H9 (cell line): ENCODE data around the gene MAP2K2. TPM values are rescaled to one million over a fixed set of nuclear protein-coding genes. Genes with fewer than 3 reads are reported as not detected.
A peak's percentile ranks its signal among the peaks of the same experiment; 100 is the strongest.

ENCODE experiments used
- DNase-seq: peaks from one replicate; pipeline ENCODE4 v3.0.0-alpha.2; 2017
- H2AFZ ChIP-seq: one replicate; pipeline ENCODE4 v1.6.1; 2013; ENCODE audit warnings: mild to moderate bottlenecking, low read length, control low read depth, moderate library complexity
- H2AK5ac ChIP-seq: 2 replicates; pipeline ENCODE4 v1.6.1; 2013; ENCODE audit warnings: low read length, control low read depth, mixed read lengths; ENCODE audit not compliant: insufficient read length
- H2BK120ac ChIP-seq: one replicate; pipeline ENCODE4 v1.6.1; 2013; ENCODE audit warnings: low read depth, mild to moderate bottlenecking, low read length, control low read depth, inconsistent platforms; ENCODE audit not compliant: poor library complexity, severe bottlenecking
- H2BK12ac ChIP-seq: 2 replicates; pipeline ENCODE4 v1.6.1; 2013; ENCODE audit warnings: low read length, control low read depth, mixed read lengths, low read depth; ENCODE audit not compliant: insufficient read length
- H2BK15ac ChIP-seq: 2 replicates; pipeline ENCODE4 v1.6.1; 2013; ENCODE audit warnings: low read depth, low read length, control low read depth
- H2BK20ac ChIP-seq: one replicate; pipeline ENCODE4 v1.6.1; 2013; ENCODE audit warnings: low read depth, mild to moderate bottlenecking, low read length, control low read depth, inconsistent platforms; ENCODE audit not compliant: poor library complexity, severe bottlenecking
- H2BK5ac ChIP-seq: 2 replicates; pipeline ENCODE4 v1.6.1; 2013; ENCODE audit warnings: low read length, control low read depth, mixed read lengths; ENCODE audit not compliant: insufficient read length
- H3K14ac ChIP-seq: 2 replicates; pipeline ENCODE4 v1.6.1; 2013; ENCODE audit warnings: low read length, control low read depth; ENCODE audit not compliant: insufficient read depth
- H3K18ac ChIP-seq: 2 replicates; pipeline ENCODE4 v1.6.1; 2013; ENCODE audit warnings: low read depth, mild to moderate bottlenecking, mixed read lengths, low read length, control low read depth; ENCODE audit not compliant: insufficient read length
- H3K23ac ChIP-seq: 2 replicates; pipeline ENCODE4 v1.6.1; 2013; ENCODE audit warnings: low read length, control low read depth, mixed read lengths, low read depth; ENCODE audit not compliant: insufficient read length
- H3K23me2 ChIP-seq: 2 replicates; pipeline ENCODE4 v1.6.1; 2013; ENCODE audit warnings: low read depth, mild to moderate bottlenecking, mixed read lengths, low read length, control low read depth; ENCODE audit not compliant: insufficient read length, poor library complexity, severe bottlenecking
- H3K27ac ChIP-seq: 2 replicates; pipeline ENCODE4 v1.5.1; 2013; ENCODE audit warnings: low read length, control low read depth, mixed read lengths, low read depth; ENCODE audit not compliant: insufficient read length
- H3K27me3 ChIP-seq: 2 replicates; pipeline ENCODE4 v1.6.1; 2013; ENCODE audit warnings: low read length, control low read depth, inconsistent platforms; ENCODE audit not compliant: insufficient read depth
- H3K4ac ChIP-seq: 2 replicates; pipeline ENCODE4 v1.6.1; 2013; ENCODE audit warnings: low read depth, mild to moderate bottlenecking, control low read depth, inconsistent platforms, low read length, moderate library complexity
- H3K4me1 ChIP-seq: 2 replicates; pipeline ENCODE4 v1.6.1; 2013; ENCODE audit warnings: low read length, control low read depth, inconsistent platforms; ENCODE audit not compliant: insufficient read depth
- H3K4me2 ChIP-seq: 2 replicates; pipeline ENCODE4 v1.6.1; 2013; ENCODE audit warnings: low read length, control low read depth, mixed read lengths; ENCODE audit not compliant: insufficient read length, insufficient read depth
- H3K56ac ChIP-seq: 2 replicates; pipeline ENCODE4 v1.6.1; 2013; ENCODE audit warnings: low read depth, mild to moderate bottlenecking, mixed read lengths, low read length, control low read depth; ENCODE audit not compliant: insufficient read length
- H3K79me1 ChIP-seq: 2 replicates; pipeline ENCODE4 v1.6.1; 2013; ENCODE audit warnings: low read depth, mild to moderate bottlenecking, moderate library complexity, low read length, control low read depth, inconsistent platforms; ENCODE audit not compliant: insufficient read depth, poor library complexity, severe bottlenecking
- H3K79me2 ChIP-seq: 2 replicates; pipeline ENCODE4 v1.6.1; 2013; ENCODE audit warnings: low read length, control low read depth, inconsistent platforms; ENCODE audit not compliant: insufficient read depth
- H3K9ac ChIP-seq: 2 replicates; pipeline ENCODE4 v1.6.1; 2013; ENCODE audit warnings: low read length, control low read depth, mixed read lengths; ENCODE audit not compliant: insufficient read length; ENCODE audit errors: extremely low read depth
- H3K9me3 ChIP-seq: one replicate; pipeline ENCODE4 v1.6.1; 2013; ENCODE audit warnings: low read depth, low read length, inconsistent platforms; ENCODE audit not compliant: control insufficient read depth
- H3T11ph ChIP-seq: one replicate; pipeline ENCODE4 v1.6.1; 2013; ENCODE audit warnings: mild to moderate bottlenecking, low read length, control low read depth, inconsistent platforms
- H4K20me1 ChIP-seq: one replicate; pipeline ENCODE4 v1.6.1; 2013; ENCODE audit not compliant: control insufficient read depth, insufficient read length, insufficient read depth
- H4K5ac ChIP-seq: 2 replicates; pipeline ENCODE4 v1.6.1; 2013; ENCODE audit warnings: low read depth, mild to moderate bottlenecking, mixed read lengths, low read length, control low read depth; ENCODE audit not compliant: insufficient read length
- H4K8ac ChIP-seq: replicated peaks from 2 replicates; pipeline ENCODE4 v1.6.1; 2013; ENCODE audit warnings: low read length, control low read depth, mixed read lengths, low read depth; ENCODE audit not compliant: insufficient read length
- H4K91ac ChIP-seq: 2 replicates; pipeline ENCODE4 v1.6.1; 2013; ENCODE audit warnings: low read depth, mild to moderate bottlenecking, moderate library complexity, mixed read lengths, low read length, control low read depth; ENCODE audit not compliant: insufficient read length
- H3K27ac Mint-ChIP-seq, 3 experiments: 2 replicates in 2 of 3; 3 replicates in 1 of 3; pipeline ENCODE4 v1.8.0; 2020 to 2021; ENCODE audit warnings: mixed read lengths in 3 of 3, mild to moderate bottlenecking in 1 of 3, moderate library complexity in 1 of 3
- H3K27me3 Mint-ChIP-seq: 2 replicates; pipeline ENCODE4 v1.8.0; 2021; ENCODE audit warnings: low read depth, mild to moderate bottlenecking, moderate library complexity, mixed read lengths
- H3K36me3 Mint-ChIP-seq, 3 experiments: 2 replicates in 2 of 3; 3 replicates in 1 of 3; pipeline ENCODE4 v1.8.0; 2020 to 2021; ENCODE audit warnings: low read depth in 3 of 3, mixed read lengths in 3 of 3; ENCODE audit not compliant: insufficient read depth in 1 of 3
- H3K4me1 Mint-ChIP-seq, 2 experiments: 2 replicates each; pipeline ENCODE4 v1.8.0; 2020; ENCODE audit warnings: mixed read lengths in 2 of 2
- H3K4me3 Mint-ChIP-seq, 2 experiments: 2 replicates in 1 of 2; 3 replicates in 1 of 2; pipeline ENCODE4 v1.8.0; 2020 to 2021; ENCODE audit warnings: mild to moderate bottlenecking in 2 of 2, mixed read lengths in 2 of 2, moderate library complexity in 1 of 2
- H3K9me3 Mint-ChIP-seq, 2 experiments: 2 replicates in 1 of 2; 3 replicates in 1 of 2; pipeline ENCODE4 v1.8.0; 2020; ENCODE audit warnings: mild to moderate bottlenecking in 2 of 2, mixed read lengths in 2 of 2, moderate library complexity in 1 of 2
- WGBS: extraction: QIAGEN DNeasy Blood & Tissue Kit; methylation state at CpG from one replicate; pipeline ENCODE4 v1.1.7; 2013; ENCODE audit warnings: missing lambda C conversion rate, low lambda C conversion rate, mixed read lengths; ENCODE audit not compliant: insufficient read length; ENCODE audit errors: extremely low coverage; 5-methylcytosine and 5-hydroxymethylcytosine counted together
- total RNA-seq: library from RNA; stranded (reverse); gene quantifications from 2 replicates; pipeline ENCODE4 v1.2.1, GENCODE V29; 2021
- TF ChIP-seq, protein P1 (sequence below): fragments of 200-600 bp; sonication (generic); conservative IDR thresholded peaks from 3 replicates; pipeline ENCODE4 v1.8.0; 2021; ENCODE audit warnings: antibody characterized with exemption, mild to moderate bottlenecking

The MAP2K2 gene
- total RNA-seq, 1 experiment from 2014 or later = 167 TPM

DNA sequence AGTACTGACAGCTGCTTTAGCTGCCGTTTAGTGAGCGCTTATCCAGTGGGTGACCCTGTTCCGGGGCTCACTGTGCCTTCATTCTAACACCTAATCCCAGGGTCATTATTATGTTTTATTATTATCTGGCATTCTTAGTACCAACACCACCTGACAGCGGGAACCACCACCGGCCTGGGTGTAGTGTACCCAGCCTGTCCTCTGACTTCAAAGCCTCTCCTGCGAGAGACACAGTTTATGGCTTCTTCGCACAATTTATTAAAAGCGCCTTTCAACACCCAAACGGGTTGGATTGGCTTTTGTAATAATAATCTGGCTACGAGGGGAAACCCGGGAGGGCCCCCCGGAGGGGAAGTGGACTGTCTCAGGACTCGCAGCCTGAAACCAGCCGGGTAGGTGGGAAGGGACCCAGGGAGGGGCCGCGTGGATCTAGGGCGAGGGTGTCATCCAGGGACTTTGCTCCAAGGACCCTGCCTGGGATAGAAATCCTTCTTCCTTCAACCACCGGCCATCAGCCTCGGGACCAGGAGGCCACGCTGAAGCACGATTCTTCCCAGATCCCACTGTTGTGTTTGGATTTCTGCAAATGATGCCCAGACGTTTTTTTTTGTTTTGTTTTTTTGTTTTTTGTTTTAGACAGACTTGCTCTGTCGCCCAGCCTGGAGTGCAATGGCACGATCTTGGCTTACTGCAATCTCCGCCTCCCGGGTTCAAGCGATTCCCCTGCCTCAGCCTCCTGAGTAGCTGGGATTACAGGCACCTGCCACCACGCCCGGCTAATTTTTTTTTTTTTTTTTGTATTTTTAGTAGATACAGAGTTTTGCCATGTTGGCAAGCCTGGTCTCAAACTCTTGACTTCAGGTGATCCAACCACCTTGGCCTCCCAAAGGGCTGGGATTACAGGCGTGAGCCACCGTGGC, 55.6 kb downstream of the MAP2K2 start:
- Histone ChIP-seq H3K56ac (no peak overlapping the region), H3K4me2 (peak overlapping the region; percentile 17), H2AFZ (no peak overlapping the region), H2BK12ac (no peak overlapping the region), H2BK5ac (no peak overlapping the region), H4K8ac (no peak overlapping the region), H3T11ph (no peak overlapping the region), H3K23me2 (peaks cover 15% of the 10 kb centered on the region), H2BK120ac (no peak overlapping the region), H3K79me1 (peaks cover 1% of the 10 kb centered on the region), H3K4me1 (no peaks in the 10 kb centered on the region), H4K91ac (no peak overlapping the region), H2AK5ac (no peak overlapping the region), H2BK15ac (no peak overlapping the region), H3K27me3 (peaks cover 10% of the 10 kb centered on the region; the same call in 1 of the 2 replicates), H3K9me3 (no peaks in the 10 kb centered on the region), H3K14ac (no peak overlapping the region), H3K4ac (no peak overlapping the region), H4K5ac (no peak overlapping the region), H2BK20ac (no peak overlapping the region), H3K27ac (no peak overlapping the region), H4K20me1 (peaks cover 3% of the 10 kb centered on the region), H3K23ac (no peak overlapping the region), H3K79me2 (peaks cover 5% of the 10 kb centered on the region; the same call in 1 of the 2 replicates), H3K9ac (no peak overlapping the region), H3K18ac (no peak overlapping the region)
- Mint-ChIP-seq H3K27ac (no peak overlapping the region), H3K9me3 (no peaks in the 10 kb centered on the region; a peak in 2 of 5 replicates), H3K4me3 (peak overlapping the region; percentile 44 to 77), H3K27me3 (peaks cover 29% of the 10 kb centered on the region), H3K4me1 (peaks cover 8 to 14% of the 10 kb centered on the region in 2 experiments), H3K36me3 (peaks cover 0 to 4% (median 0%) of the 10 kb centered on the region in 3 experiments; a peak in 2 of 7 replicates)
- TF ChIP-seq, protein P1, sequence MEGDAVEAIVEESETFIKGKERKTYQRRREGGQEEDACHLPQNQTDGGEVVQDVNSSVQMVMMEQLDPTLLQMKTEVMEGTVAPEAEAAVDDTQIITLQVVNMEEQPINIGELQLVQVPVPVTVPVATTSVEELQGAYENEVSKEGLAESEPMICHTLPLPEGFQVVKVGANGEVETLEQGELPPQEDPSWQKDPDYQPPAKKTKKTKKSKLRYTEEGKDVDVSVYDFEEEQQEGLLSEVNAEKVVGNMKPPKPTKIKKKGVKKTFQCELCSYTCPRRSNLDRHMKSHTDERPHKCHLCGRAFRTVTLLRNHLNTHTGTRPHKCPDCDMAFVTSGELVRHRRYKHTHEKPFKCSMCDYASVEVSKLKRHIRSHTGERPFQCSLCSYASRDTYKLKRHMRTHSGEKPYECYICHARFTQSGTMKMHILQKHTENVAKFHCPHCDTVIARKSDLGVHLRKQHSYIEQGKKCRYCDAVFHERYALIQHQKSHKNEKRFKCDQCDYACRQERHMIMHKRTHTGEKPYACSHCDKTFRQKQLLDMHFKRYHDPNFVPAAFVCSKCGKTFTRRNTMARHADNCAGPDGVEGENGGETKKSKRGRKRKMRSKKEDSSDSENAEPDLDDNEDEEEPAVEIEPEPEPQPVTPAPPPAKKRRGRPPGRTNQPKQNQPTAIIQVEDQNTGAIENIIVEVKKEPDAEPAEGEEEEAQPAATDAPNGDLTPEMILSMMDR = no peak
- no peak for DNase-seq
- WGBS = no CpG with 5 or more reads among the region's 31 CpGs
